Fibroblast of pulmonary artery (primary cell): ENCODE measurements around the gene KRTCAP2.
"Not testable (repeated sequence)": the region's sequence is repeated elsewhere in the genome, so short reads cannot be mapped to it uniquely, and the experiment has no call there.

Experiments used
- DNase-seq: peaks from one replicate; pipeline ENCODE4 v3.0.0-alpha.2; 2010; ENCODE audit warnings: low read depth
- H3K4me3 ChIP-seq: replicated peaks from 2 replicates; pipeline ENCODE4 v1.5.1; 2011; ENCODE audit warnings: low read depth, mild to moderate bottlenecking, control low read depth, low read length, moderate library complexity
- TF ChIP-seq, protein P1 (sequence below): IDR thresholded peaks from 2 replicates; pipeline ENCODE4 v1.5.1; 2011; ENCODE audit warnings: mild to moderate bottlenecking, control low read depth, low read length, inconsistent platforms; ENCODE audit errors: missing control alignments

KRTCAP2 gene

DNA sequence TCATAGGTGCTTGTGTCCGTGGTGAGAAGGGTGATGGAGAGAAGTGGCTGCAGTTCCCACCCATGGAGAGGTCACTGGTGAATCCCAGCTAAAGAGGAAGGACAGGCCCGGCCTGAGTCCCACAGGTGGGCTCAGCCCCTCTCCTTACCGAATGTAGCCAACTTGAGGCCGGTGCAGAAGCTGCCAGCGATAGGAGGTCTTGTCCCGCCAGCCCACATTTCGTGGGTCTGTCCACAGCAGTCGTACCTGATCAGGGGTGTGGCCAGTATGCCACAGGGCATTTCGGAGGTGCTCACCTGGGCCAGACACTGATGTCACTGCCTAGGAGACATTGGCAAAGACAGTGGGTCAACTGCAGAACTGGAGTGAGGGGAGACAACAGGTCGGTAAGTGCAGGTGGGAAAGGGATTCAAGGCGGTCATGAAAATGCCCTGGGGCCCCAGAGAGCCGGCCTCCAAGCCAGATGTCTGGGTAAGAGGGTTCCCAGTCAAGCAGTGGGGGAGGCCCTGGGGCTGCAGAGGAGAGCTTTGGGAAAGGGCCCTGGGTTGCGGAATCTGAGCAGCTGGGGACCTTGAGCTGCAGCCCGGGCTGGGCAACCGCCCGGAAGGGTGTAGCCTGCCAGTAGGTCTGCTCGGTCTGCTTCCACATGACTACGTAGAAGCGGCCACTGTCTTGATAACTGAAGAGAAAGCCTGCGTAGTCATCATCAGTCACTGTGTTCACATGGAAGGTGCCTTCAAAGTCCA lies 24.0 kb upstream of the KRTCAP2 start:
- no peak for DNase-seq

DNA sequence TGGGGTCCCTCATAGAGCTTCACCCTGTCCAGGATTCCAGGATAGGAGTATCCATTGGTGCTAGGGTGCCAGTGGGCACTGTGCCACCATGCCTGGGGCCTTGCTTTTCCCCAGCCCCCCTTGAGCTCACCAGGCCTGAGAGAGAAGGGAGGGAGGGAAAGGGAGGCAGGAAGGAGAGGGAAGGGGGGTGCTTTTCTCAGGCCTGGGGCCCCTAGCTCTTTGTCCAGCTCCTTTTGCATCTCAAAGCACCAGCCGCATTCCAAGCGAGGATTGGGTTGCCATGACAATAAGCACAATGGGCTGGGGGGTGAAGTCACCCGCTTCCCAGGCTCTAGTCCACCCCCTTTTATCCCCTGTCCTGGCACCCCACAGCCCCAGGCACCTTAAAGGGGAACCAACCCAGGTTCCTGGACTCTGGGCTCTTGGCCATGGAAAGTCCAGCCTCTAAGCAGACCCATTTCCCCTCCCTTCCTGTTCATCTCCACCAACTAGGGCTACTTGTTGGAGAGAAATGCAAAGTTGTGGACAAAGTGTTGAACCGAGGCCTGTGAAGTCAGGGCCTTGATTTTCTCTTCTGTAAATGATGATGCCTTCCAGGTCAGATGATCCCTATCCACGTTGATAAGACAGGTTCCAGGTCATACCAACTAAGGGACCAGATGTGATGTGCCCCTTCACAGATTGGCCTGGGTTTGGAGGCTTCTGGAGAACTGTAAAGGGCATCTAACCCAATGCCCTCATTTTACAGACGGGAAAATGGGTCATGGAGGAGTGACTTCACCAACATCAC lies 23.2 kb upstream of the KRTCAP2 start:
- no peak for DNase-seq
- TF ChIP-seq, protein P1, sequence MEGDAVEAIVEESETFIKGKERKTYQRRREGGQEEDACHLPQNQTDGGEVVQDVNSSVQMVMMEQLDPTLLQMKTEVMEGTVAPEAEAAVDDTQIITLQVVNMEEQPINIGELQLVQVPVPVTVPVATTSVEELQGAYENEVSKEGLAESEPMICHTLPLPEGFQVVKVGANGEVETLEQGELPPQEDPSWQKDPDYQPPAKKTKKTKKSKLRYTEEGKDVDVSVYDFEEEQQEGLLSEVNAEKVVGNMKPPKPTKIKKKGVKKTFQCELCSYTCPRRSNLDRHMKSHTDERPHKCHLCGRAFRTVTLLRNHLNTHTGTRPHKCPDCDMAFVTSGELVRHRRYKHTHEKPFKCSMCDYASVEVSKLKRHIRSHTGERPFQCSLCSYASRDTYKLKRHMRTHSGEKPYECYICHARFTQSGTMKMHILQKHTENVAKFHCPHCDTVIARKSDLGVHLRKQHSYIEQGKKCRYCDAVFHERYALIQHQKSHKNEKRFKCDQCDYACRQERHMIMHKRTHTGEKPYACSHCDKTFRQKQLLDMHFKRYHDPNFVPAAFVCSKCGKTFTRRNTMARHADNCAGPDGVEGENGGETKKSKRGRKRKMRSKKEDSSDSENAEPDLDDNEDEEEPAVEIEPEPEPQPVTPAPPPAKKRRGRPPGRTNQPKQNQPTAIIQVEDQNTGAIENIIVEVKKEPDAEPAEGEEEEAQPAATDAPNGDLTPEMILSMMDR: no peak
- no peak overlapping the region for H3K4me3 ChIP-seq

More for the DNA sequence above, 24.0 kb upstream of the KRTCAP2 start:
- TF ChIP-seq, protein P1: no peak
- H3K4me3 ChIP-seq: no peak overlapping the region

GRCh38 chr1:155195201-155196102 lies 22.3 kb upstream of the KRTCAP2 start:
- TF ChIP-seq, protein P1: no peak
- H3K4me3 ChIP-seq: peak overlapping the region; percentile 61
- no peak for DNase-seq

GRCh38 chr1:155193991-155194240 lies 20.8 kb upstream of the KRTCAP2 start:
- peak overlapping the region; percentile 61 for H3K4me3 ChIP-seq
- not testable (repeated sequence) for DNase-seq

GRCh38 chr1:155193275-155193990 lies 20.3 kb upstream of the KRTCAP2 start:
- TF ChIP-seq, protein P1: peak; percentile 94
- H3K4me3 ChIP-seq: peak overlapping the region; percentile 61
- peak; percentile 91 for DNase-seq

DNA sequence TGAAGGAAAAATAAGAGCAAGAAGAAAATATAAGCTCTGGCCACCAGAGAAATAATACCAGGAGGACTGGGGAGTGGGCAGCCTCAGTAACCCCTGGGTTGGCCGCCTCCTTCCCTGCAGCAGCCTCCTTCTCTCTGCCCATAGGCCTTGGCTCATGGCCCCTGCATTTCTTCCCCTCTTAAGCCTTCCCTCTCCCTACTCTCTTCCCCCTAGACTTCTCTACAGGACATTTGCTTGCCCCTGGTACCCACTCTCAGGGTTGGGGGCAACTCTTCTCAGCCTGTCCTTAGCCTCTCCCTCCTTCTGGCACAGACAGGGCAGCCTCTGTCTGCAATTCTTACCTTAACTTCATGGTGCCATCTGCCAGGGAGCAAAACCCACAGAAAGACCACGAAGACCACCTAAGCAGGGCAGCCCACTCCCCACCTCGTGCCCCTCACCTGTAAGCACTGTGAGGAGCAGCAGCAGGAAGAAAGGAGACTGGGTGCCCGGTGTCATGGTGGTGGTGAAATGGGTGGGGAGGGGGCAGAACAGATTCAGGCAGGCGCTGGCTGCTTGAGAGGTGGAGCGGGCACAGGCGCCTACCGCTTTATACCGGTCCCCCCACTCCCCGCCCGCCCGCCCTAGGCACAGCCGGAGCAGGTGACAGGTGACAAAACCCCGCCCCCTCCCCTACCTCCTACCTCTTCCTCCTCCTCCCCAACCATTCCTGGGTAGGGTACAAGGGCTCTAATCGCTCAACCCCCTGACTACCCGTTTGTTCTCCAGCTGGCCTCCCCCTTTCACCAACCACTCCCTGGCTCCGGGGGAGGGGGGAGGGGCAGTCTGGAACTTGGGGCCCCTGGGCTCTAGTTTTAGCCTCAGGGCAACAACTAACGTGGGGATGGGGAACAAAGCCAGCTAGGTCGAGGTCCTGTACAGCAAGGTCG lies 19.5 kb upstream of the KRTCAP2 start:
- H3K4me3 ChIP-seq: peak overlapping the region; percentile 61
- TF ChIP-seq, protein P1: no peak
- no peak for DNase-seq
